Bronchial epithelial cell (primary cell): ENCODE measurements around the gene SCUBE3. TPM values are rescaled to one million over a fixed set of nuclear protein-coding genes. Genes with fewer than 3 reads are reported as not detected.

Experiments used
- DNase-seq: peaks from one replicate; pipeline ENCODE4 v3.0.0-alpha.2; 2010; ENCODE audit warnings: low read depth
- FAIRE-seq: peaks from 2 replicates; lab custom pipeline; 2011; peaks lifted over from hg19 to GRCh38; lab: Jason Lieb, UNC
- H3K27me3 ChIP-seq: 2 replicates; pipeline ENCODE4 v1.5.1; 2011; ENCODE audit warnings: low read length; ENCODE audit not compliant: control insufficient read depth, insufficient read depth
- H3K36me3 ChIP-seq: 2 replicates; pipeline ENCODE4 v1.5.1; 2011; ENCODE audit warnings: low read length; ENCODE audit not compliant: control insufficient read depth, insufficient read depth
- H3K4me3 ChIP-seq: 2 replicates; pipeline ENCODE4 v1.5.1; 2011; ENCODE audit warnings: mild to moderate bottlenecking, low read depth, low read length, control low read depth
- CTCF ChIP-seq: IDR thresholded peaks from 2 replicates; pipeline ENCODE4 v1.5.1; 2011; ENCODE audit warnings: mild to moderate bottlenecking, moderate library complexity, low read length, control low read depth, inconsistent platforms; ENCODE audit not compliant: insufficient read depth, severe bottlenecking
- total RNA-seq: library from RNA; depleted of rRNA; stranded (reverse); fragments of >200 nt; gene quantifications from 2 replicates; pipeline ENCODE4 v1.2.1, GENCODE V29; 2014

Gene SCUBE3
- total RNA-seq, 1 donor from 2014 or later = not detected

- DNase-seq = no peak
- no peaks in the 10 kb centered on the region for H3K36me3 ChIP-seq
- no peak for FAIRE-seq
- no peaks in the 10 kb centered on the region for H3K27me3 ChIP-seq
- H3K4me3 ChIP-seq = no peak overlapping the region
- TF ChIP-seq CTCF = no peak
These were observed 40.2 kb upstream of the SCUBE3 start for GRCh38 chr6:35173427-35174087.

GRCh38 chr6:35174088-35174434 lies 39.7 kb upstream of the SCUBE3 start:
- TF ChIP-seq CTCF = no peak
- H3K27me3 ChIP-seq = no peaks in the 10 kb centered on the region
- FAIRE-seq = no peak
- no peak overlapping the region for H3K4me3 ChIP-seq
- no peaks in the 10 kb centered on the region for H3K36me3 ChIP-seq
- DNase-seq = no peak

GRCh38 chr6:35174501-35174900 lies 39.3 kb upstream of the SCUBE3 start:
- FAIRE-seq (no peak), DNase-seq (no peak)
- no peak overlapping the region for H3K4me3 ChIP-seq
- no peak for TF ChIP-seq CTCF
- H3K36me3 ChIP-seq = no peaks in the 10 kb centered on the region
- H3K27me3 ChIP-seq = no peaks in the 10 kb centered on the region

GRCh38 chr6:35176301-35177024 lies 37.3 kb upstream of the SCUBE3 start:
- FAIRE-seq (no peak), DNase-seq (no peak)
- H3K36me3 ChIP-seq = no peaks in the 10 kb centered on the region
- H3K27me3 ChIP-seq = no peaks in the 10 kb centered on the region
- no peak for TF ChIP-seq CTCF
- H3K4me3 ChIP-seq = no peak overlapping the region

GRCh38 chr6:35177157-35177556 lies 36.6 kb upstream of the SCUBE3 start:
- H3K4me3 ChIP-seq = no peak overlapping the region
- no peaks in the 10 kb centered on the region for H3K27me3 ChIP-seq
- no peak for TF ChIP-seq CTCF
- no peak for DNase-seq
- no peaks in the 10 kb centered on the region for H3K36me3 ChIP-seq
- no peak for FAIRE-seq
